ENCODE data around the gene CHRNA4.
"Not testable (repeated sequence)": the region's sequence is repeated elsewhere in the genome, so short reads cannot be mapped to it uniquely, and the experiment has no call there.

The CHRNA4 gene

DNA sequence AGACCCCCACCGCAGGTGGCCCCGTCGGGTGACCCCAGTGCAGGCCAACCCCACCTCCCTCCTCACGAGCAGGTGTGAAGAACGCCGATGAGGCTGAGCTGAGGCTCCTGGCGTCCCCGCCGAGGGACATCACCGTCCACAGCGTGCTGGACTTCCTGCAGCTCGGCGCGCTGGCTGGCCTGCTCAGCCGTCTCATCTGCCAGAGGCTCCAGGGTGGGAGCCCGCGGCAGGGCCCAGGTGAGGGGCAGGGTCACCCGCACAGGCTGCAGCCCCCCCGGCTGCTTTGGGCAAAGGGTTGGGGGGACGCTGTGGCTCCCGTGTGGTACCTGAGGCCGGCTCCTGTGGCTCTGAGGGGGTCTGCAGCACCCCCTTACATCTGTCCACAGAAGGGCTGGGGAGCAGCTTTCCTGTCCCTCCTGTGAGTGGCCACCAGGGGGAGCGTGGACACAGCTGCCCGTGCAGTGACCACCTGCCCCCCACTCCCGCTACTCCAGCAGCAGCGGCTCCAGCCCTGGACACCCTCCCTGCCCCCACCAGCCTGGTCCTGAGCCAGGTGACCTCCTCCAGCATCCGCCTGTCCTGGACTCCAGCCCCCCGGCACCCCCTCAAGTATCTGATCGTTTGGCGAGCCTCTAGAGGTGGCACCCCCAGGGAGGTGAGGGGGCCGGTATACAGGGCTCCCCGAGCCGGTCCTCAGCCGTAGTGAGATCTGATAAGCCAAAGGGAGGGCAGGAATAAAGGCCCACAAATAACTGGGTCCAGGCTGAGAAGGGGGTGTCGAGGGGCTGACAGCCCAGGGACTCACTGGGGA lies 51.7 kb downstream of the CHRNA4 start:
- H2AFZ ChIP-seq = peak overlapping the region; percentile 72
- no peaks in the 10 kb centered on the region for H3K79me2 ChIP-seq
- no peak overlapping the region for H3K27ac ChIP-seq
- no peaks in the 10 kb centered on the region for H3K9me3 ChIP-seq (ENCODE audit: control insufficient read depth, low read length)
- H3K27me3 ChIP-seq (ENCODE audit: control insufficient read depth, insufficient read depth, low read length) = no peaks in the 10 kb centered on the region
- no peak overlapping the region for H3K9ac ChIP-seq
- H3K4me2 ChIP-seq (ENCODE audit: low read length) = no peak overlapping the region
- no peak overlapping the region for H3K4me3 ChIP-seq (ENCODE audit: low read depth, low read length)
- H3K4me1 ChIP-seq = peaks cover 16% of the 10 kb centered on the region
- TF ChIP-seq, protein P1, sequence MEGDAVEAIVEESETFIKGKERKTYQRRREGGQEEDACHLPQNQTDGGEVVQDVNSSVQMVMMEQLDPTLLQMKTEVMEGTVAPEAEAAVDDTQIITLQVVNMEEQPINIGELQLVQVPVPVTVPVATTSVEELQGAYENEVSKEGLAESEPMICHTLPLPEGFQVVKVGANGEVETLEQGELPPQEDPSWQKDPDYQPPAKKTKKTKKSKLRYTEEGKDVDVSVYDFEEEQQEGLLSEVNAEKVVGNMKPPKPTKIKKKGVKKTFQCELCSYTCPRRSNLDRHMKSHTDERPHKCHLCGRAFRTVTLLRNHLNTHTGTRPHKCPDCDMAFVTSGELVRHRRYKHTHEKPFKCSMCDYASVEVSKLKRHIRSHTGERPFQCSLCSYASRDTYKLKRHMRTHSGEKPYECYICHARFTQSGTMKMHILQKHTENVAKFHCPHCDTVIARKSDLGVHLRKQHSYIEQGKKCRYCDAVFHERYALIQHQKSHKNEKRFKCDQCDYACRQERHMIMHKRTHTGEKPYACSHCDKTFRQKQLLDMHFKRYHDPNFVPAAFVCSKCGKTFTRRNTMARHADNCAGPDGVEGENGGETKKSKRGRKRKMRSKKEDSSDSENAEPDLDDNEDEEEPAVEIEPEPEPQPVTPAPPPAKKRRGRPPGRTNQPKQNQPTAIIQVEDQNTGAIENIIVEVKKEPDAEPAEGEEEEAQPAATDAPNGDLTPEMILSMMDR (IDR thresholded peaks at IDR 0.05) = peak; percentile 95
- no peaks in the 10 kb centered on the region for H3K36me3 ChIP-seq (ENCODE audit: control insufficient read depth, insufficient read depth, low read length)

- H3K9me3 ChIP-seq (ENCODE audit: control insufficient read depth, low read length) = no peaks in the 10 kb centered on the region
- H3K4me2 ChIP-seq (ENCODE audit: low read length) = no peak overlapping the region
- H3K9ac ChIP-seq = no peak overlapping the region
- no peaks in the 10 kb centered on the region for H3K36me3 ChIP-seq (ENCODE audit: control insufficient read depth, insufficient read depth, low read length)
- no peaks in the 10 kb centered on the region for H3K79me2 ChIP-seq
- H3K27me3 ChIP-seq (ENCODE audit: control insufficient read depth, insufficient read depth, low read length) = no peaks in the 10 kb centered on the region
- H3K4me1 ChIP-seq = peaks cover 9% of the 10 kb centered on the region
- no peak overlapping the region for H3K27ac ChIP-seq
- no peak overlapping the region for H2AFZ ChIP-seq
- H3K4me3 ChIP-seq (ENCODE audit: low read depth, low read length) = no peak overlapping the region
- TF ChIP-seq, protein P1 (IDR thresholded peaks at IDR 0.05) = no peak
Measured at GRCh38 chr20:63308218-63308911, 52.8 kb downstream of the CHRNA4 start.

DNA sequence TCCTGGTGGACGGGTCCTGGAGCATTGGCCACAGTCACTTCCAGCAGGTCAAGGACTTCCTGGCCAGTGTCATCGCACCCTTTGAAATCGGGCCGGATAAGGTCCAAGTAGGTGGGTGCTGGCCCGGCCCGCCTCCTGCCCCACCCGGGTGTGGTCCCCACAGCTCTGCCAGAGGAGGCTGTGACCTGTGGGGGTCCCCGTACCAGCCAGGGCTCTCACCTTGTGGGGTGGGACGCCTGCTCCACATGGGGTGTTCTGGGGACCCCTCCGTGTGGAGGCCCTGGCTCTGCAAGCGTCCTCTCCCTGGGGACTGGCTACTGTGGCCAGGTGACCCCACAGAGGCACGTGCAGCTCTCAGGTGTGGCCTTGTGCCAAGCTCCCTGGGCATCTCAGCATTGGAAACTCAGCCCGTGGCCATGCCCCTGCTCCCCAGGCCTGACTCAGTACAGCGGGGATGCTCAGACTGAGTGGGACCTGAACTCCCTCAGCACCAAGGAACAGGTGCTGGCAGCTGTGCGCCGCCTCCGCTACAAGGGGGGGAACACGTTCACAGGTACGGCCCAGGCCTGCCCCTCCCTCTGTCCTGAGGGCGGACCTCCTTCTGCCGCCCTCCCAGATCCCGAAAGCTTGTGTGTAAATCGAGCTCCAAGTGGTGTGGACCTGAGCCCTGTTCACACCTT lies 53.5 kb downstream of the CHRNA4 start:
- Histone ChIP-seq H3K79me2 (no peaks in the 10 kb centered on the region), H3K27ac (no peak overlapping the region), H3K9me3 (ENCODE audit: control insufficient read depth, low read length) (no peaks in the 10 kb centered on the region), H3K36me3 (ENCODE audit: control insufficient read depth, insufficient read depth, low read length) (no peaks in the 10 kb centered on the region), H3K4me2 (ENCODE audit: low read length) (no peak overlapping the region), H3K9ac (no peak overlapping the region), H3K27me3 (ENCODE audit: control insufficient read depth, insufficient read depth, low read length) (no peaks in the 10 kb centered on the region), H3K4me1 (peaks cover 9% of the 10 kb centered on the region), H2AFZ (no peak overlapping the region), H3K4me3 (ENCODE audit: low read depth, low read length) (no peak overlapping the region)
- TF ChIP-seq, protein P1 (IDR thresholded peaks at IDR 0.05) = no peak

- Histone ChIP-seq H3K36me3 (ENCODE audit: control insufficient read depth, insufficient read depth, low read length) (no peaks in the 10 kb centered on the region), H3K79me2 (no peaks in the 10 kb centered on the region), H3K27me3 (ENCODE audit: control insufficient read depth, insufficient read depth, low read length) (no peaks in the 10 kb centered on the region), H3K9ac (no peak overlapping the region), H3K9me3 (ENCODE audit: control insufficient read depth, low read length) (no peaks in the 10 kb centered on the region), H3K4me2 (ENCODE audit: low read length) (no peak overlapping the region), H3K4me1 (peaks cover 9% of the 10 kb centered on the region), H3K27ac (no peak overlapping the region), H3K4me3 (ENCODE audit: low read depth, low read length) (no peak overlapping the region), H2AFZ (no peak overlapping the region)
- TF ChIP-seq, protein P1 (IDR thresholded peaks at IDR 0.05) = no peak
Measured at GRCh38 chr20:63306673-63307537, 54.2 kb downstream of the CHRNA4 start.

GRCh38 chr20:63305933-63306672 lies 55.0 kb downstream of the CHRNA4 start:
- H3K4me2 ChIP-seq (ENCODE audit: low read length); H2AFZ ChIP-seq; H3K79me2 ChIP-seq; H3K27me3 ChIP-seq (ENCODE audit: control insufficient read depth, insufficient read depth, low read length); H3K36me3 ChIP-seq (ENCODE audit: control insufficient read depth, insufficient read depth, low read length); H3K9me3 ChIP-seq (ENCODE audit: control insufficient read depth, low read length); H3K4me1 ChIP-seq; H3K9ac ChIP-seq; H3K4me3 ChIP-seq (ENCODE audit: low read depth, low read length); H3K27ac ChIP-seq: not testable (repeated sequence)

All from parathyroid adenoma (tissue), 2 donors.